OCI-LY7 (cell line): ENCODE results near the gene NCKAP5. TPM values are rescaled to one million over a fixed set of nuclear protein-coding genes. Genes with fewer than 3 reads are reported as not detected.
"Not testable (repeated sequence)": the region's sequence is repeated elsewhere in the genome, so short reads cannot be mapped to it uniquely, and the experiment has no call there.

Experiments
- BruUV-seq: library from RNA; stranded (reverse); fragments of 400-500 nt; replicated peaks from 2 replicates; lab custom pipeline; 2021; lab: Mats Ljungman, UMichigan
- CTCF ChIA-PET: fragments of 300-600 bp; sonication (Branson Sonifier 250); formaldehyde crosslinking; loops from one replicate; lab custom pipeline; 2022; ENCODE audit warnings: antibody characterized with exemption; ENCODE audit not compliant: unreplicated experiment; lab: Charles Lee
- POLR2A ChIA-PET: fragments of 300-600 bp; sonication (Branson Sonifier 250); formaldehyde crosslinking; loops from one replicate; lab custom pipeline; 2022; ENCODE audit warnings: antibody characterized with exemption; lab: Charles Lee
- DNase-seq: peaks from one replicate; pipeline ENCODE4 v3.0.0-alpha.2; 2015; ENCODE audit warnings: low spot score
- H2AFZ ChIP-seq: fragments of 200-600 bp; sonication (generic), shearing (Covaris generic); 2 replicates; pipeline ENCODE4 v1.6.1; 2014; ENCODE audit warnings: mild to moderate bottlenecking, antibody characterized with exemption, low read length, moderate library complexity
- H3K27ac ChIP-seq: fragments of 200-600 bp; sonication (generic); 2 replicates; pipeline ENCODE4 v1.5.1; 2014; ENCODE audit warnings: mixed run types, low read depth, mild to moderate bottlenecking, moderate library complexity, low read length, inconsistent platforms; ENCODE audit not compliant: poor library complexity, severe bottlenecking
- H3K36me3 ChIP-seq: fragments of 200-600 bp; sonication (generic); 2 replicates; pipeline ENCODE4 v1.6.1; 2014; ENCODE audit warnings: mild to moderate bottlenecking, antibody characterized with exemption, low read length, moderate library complexity, mixed read lengths; ENCODE audit not compliant: insufficient read depth
- H3K4me1 ChIP-seq: fragments of 200-600 bp; sonication (generic); 2 replicates; pipeline ENCODE4 v1.5.1; 2014; ENCODE audit warnings: mild to moderate bottlenecking, low read length; ENCODE audit not compliant: insufficient read depth, poor library complexity, severe bottlenecking
- H3K4me2 ChIP-seq: fragments of 200-600 bp; sonication (generic); 2 replicates; pipeline ENCODE4 v1.6.1; 2014; ENCODE audit warnings: mild to moderate bottlenecking, low read length
- H3K4me3 ChIP-seq: fragments of 200-600 bp; sonication (generic); 2 replicates; pipeline ENCODE4 v1.5.1; 2014; ENCODE audit warnings: mild to moderate bottlenecking, low read depth, low read length; ENCODE audit not compliant: poor library complexity, severe bottlenecking
- H3K79me2 ChIP-seq: fragments of 200-600 bp; sonication (generic); 2 replicates; pipeline ENCODE4 v1.6.1; 2016; ENCODE audit warnings: low read depth, mild to moderate bottlenecking, low read length, moderate library complexity, mixed read lengths; ENCODE audit not compliant: insufficient read depth
- H3K9me2 ChIP-seq: fragments of 200-600 bp; sonication (generic); 2 replicates; pipeline ENCODE4 v1.6.1; 2016; ENCODE audit warnings: mild to moderate bottlenecking, low read length, mixed read lengths; ENCODE audit not compliant: insufficient read depth
- H3K9me3 ChIP-seq: fragments of 200-600 bp; sonication (generic); 2 replicates; pipeline ENCODE4 v1.6.1; 2014; ENCODE audit warnings: mild to moderate bottlenecking, mixed run types, low read length, mixed read lengths
- H4K20me1 ChIP-seq: fragments of 200-600 bp; sonication (generic); 2 replicates; pipeline ENCODE4 v1.6.1; 2014; ENCODE audit warnings: mild to moderate bottlenecking, antibody characterized with exemption, low read length, moderate library complexity, mixed read lengths; ENCODE audit not compliant: insufficient read depth
- CTCF ChIP-seq: fragments of 200-600 bp; sonication (generic); conservative IDR thresholded peaks from 2 replicates; pipeline ENCODE4 v1.5.1; 2014; ENCODE audit warnings: mild to moderate bottlenecking, antibody characterized with exemption, low read length, moderate library complexity, mixed read lengths
- EZH2phosphoT487 ChIP-seq: fragments of 200-600 bp; sonication (generic); IDR thresholded peaks from 2 replicates; pipeline ENCODE4 v1.6.1; 2018; ENCODE audit warnings: low read depth, borderline replicate concordance, mild to moderate bottlenecking, mixed run types, antibody characterized with exemption, low read length, moderate library complexity, mixed read lengths
- intact Hi-C: fragments of 100-400 bp; cut with micrococcal nuclease; formaldehyde crosslinking; loops from one replicate; pipeline ENCODE4 v1.10.0; 2022; ENCODE audit not compliant: unreplicated experiment
- total RNA-seq, 2 experiments: library from RNA; depleted of rRNA in 1 of 2; stranded (reverse); fragments of >200 nt in 1 of 2; shearing (Covaris generic) in 1 of 2; gene quantifications; 2 replicates each; pipeline ENCODE4 v1.2.3, GENCODE V29; 2014 to 2022

Gene NCKAP5
- total RNA-seq, 2 experiments from 2014 or later: not detected

DNA sequence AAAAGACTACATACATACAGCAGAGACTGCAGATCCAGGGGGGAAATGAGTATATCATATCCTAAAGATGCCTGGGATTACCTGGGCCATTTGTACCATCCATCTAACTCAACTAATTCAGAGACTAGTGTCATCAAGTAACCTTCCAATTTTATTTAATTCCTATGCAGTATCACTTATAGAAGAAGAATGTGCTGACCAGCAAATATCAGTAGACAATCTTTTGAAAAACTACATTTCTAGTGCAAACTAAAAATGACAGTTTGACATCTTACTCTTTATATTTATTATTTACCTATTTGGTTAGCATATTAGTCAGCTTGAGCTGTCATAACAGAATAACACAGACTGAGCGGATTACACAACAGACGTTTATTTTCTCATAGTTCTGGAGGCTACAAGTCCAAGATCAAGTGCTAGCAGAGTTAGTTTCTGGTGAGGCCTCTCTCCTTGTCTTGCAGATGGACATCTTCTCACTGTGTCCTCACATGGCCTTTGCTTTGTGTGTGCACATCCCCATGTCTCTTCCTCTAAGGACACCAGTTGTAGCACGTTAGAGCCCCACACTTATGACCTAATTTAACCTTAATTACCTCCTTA is 47.0 kb downstream of the NCKAP5 start:
- Histone ChIP-seq H3K4me1 (no peaks in the 10 kb centered on the region), H2AFZ (no peak overlapping the region), H3K4me3 (no peak overlapping the region), H3K79me2 (no peaks in the 10 kb centered on the region), H3K36me3 (no peaks in the 10 kb centered on the region), H4K20me1 (no peaks in the 10 kb centered on the region), H3K9me2 (no peaks in the 10 kb centered on the region), H3K27ac (no peak overlapping the region), H3K9me3 (no peaks in the 10 kb centered on the region), H3K4me2 (no peak overlapping the region)
- no peak for TF ChIP-seq EZH2phosphoT487
- no peak for TF ChIP-seq CTCF
- ChIA-PET POLR2A (no interaction called here), CTCF (no interaction called here)
- intact Hi-C loops: no loop called here
- BruUV-seq: no TSS peak
- no peak for DNase-seq

DNA sequence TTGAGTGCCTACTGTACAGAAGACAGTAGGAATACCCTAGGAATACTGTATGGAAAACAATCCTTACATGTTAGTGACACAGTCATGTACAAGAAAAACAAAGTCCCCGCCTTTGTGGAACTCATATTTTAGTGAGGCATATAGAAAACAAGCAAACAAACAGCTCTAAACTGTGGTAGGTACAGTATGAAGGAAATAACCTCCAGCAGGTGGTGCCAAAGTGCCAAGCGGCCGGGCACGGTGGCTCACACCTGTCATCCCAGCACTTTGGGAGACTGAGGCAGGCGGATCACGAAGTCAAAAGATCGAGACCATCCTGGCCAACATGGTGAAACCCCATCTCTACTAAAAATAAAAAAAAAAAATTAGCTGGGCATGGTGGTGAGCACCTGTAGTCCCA is 48.6 kb downstream of the NCKAP5 start:
- TF ChIP-seq CTCF: peak; percentile 62
- DNase-seq, POLR2A ChIA-PET, BruUV-seq, H4K20me1 ChIP-seq, H3K4me3 ChIP-seq, H3K4me2 ChIP-seq, H3K9me2 ChIP-seq, H3K4me1 ChIP-seq, H3K79me2 ChIP-seq, H3K36me3 ChIP-seq, H3K9me3 ChIP-seq, H3K27ac ChIP-seq, intact Hi-C loops, CTCF ChIA-PET, H2AFZ ChIP-seq: not testable (repeated sequence)

- CTCF ChIA-PET: no interaction called here
Measured at GRCh38 chr2:133518700-133519344, 49.4 kb downstream of the NCKAP5 start.

More at GRCh38 chr2:133518700-133519344, 49.4 kb downstream of the NCKAP5 start:
- Histone ChIP-seq H3K27ac (no peak overlapping the region), H3K9me3 (no peaks in the 10 kb centered on the region), H3K4me1 (no peaks in the 10 kb centered on the region), H3K36me3 (no peaks in the 10 kb centered on the region), H3K9me2 (no peaks in the 10 kb centered on the region), H3K79me2 (no peaks in the 10 kb centered on the region), H2AFZ (no peak overlapping the region), H3K4me2 (no peak overlapping the region), H4K20me1 (no peaks in the 10 kb centered on the region), H3K4me3 (no peak overlapping the region)
- no peak for TF ChIP-seq CTCF
- no peak for TF ChIP-seq EZH2phosphoT487
- intact Hi-C loops: no loop called here
- POLR2A ChIA-PET: interaction anchor here (0.7 kb wide), 1 partner anchor 126 kb away, joined by 5 read pairs; no protein-coding TSS in a partner anchor
- no peak for DNase-seq
- BruUV-seq: no TSS peak
